Gastroesophageal sphincter (tissue), 4 donors: ENCODE measurements around the gene RAET1L. TPM values are rescaled to one million over a fixed set of nuclear protein-coding genes. Genes with fewer than 3 reads are reported as not detected.
"Not testable (repeated sequence)": the region's sequence is repeated elsewhere in the genome, so short reads cannot be mapped to it uniquely, and the experiment has no call there.

Experiments
- ATAC-seq: fragments of 150-250 bp; one replicate; pipeline ENCODE4 v1.9.1; 2016; ENCODE audit warnings: mild to moderate bottlenecking, moderate library complexity
- H3K27ac ChIP-seq, 4 donors: fragments of 200-600 bp; sonication (generic) in 3 of 4; 1 replicate in 3 of 4; 2 replicates in 1 of 4; pipeline ENCODE4 v1.5.1; 2016 to 2019
- H3K27me3 ChIP-seq: fragments of 200-600 bp; sonication (generic); one replicate; pipeline ENCODE4 v1.5.1; 2019
- H3K36me3 ChIP-seq, 2 donors: fragments of 200-600 bp; sonication (generic); one replicate each; pipeline ENCODE4 v1.5.1; 2019; ENCODE audit warnings: control low read depth in 1 of 2
- H3K4me1 ChIP-seq, 3 donors: fragments of 200-600 bp; sonication (generic); 1 replicate in 2 of 3; 2 replicates in 1 of 3; pipeline ENCODE4 v1.5.1; 2016 to 2019; ENCODE audit warnings: control low read depth in 2 of 3
- H3K4me3 ChIP-seq, 2 donors: fragments of 200-600 bp; sonication (generic); one replicate each; pipeline ENCODE4 v1.5.1; 2019; ENCODE audit warnings: mild to moderate bottlenecking in 1 of 2, moderate library complexity in 1 of 2
- H3K9me3 ChIP-seq, 3 donors: fragments of 200-600 bp; sonication (generic); one replicate each; pipeline ENCODE4 v1.5.1; 2017 to 2019; ENCODE audit warnings: control low read depth in 2 of 3
- EP300 ChIP-seq: sonication (generic); formaldehyde crosslinking; IDR thresholded peaks from one replicate; pipeline ENCODE4 v1.6.1; 2017; ENCODE audit warnings: antibody characterized with exemption, mild to moderate bottlenecking
- POLR2A ChIP-seq, 2 donors: fragments of 450-650 bp; IDR thresholded peaks; one replicate each; pipeline ENCODE4 v1.6.1; 2017; ENCODE audit warnings: antibody characterized with exemption in 2 of 2, mild to moderate bottlenecking in 2 of 2, moderate library complexity in 1 of 2
- POLR2AphosphoS5 ChIP-seq: sonication (generic); formaldehyde crosslinking; IDR thresholded peaks from one replicate; pipeline ENCODE4 v1.6.1; 2017; ENCODE audit warnings: antibody characterized with exemption
- WGBS, 2 donors: methylation state at CpG; one replicate each; pipeline ENCODE4 v1.1.5; 2018; ENCODE audit warnings: low coverage in 1 of 2; 5-methylcytosine and 5-hydroxymethylcytosine counted together
- total RNA-seq, 4 donors: library from RNA; depleted of rRNA; stranded (reverse); fragments of >200 nt; gene quantifications; one replicate each; pipeline ENCODE4 v1.1.0, GENCODE V29; 2016
- TF ChIP-seq, protein P1 (sequence below), 4 experiments: fragments of 200-600 bp in 2 of 4; fragments of 450-650 bp in 2 of 4; sonication (generic) in 1 of 4; IDR thresholded peaks; one replicate each; pipeline ENCODE4 v1.5.1; 2017 to 2019; ENCODE audit warnings: antibody characterized with exemption in 4 of 4, mild to moderate bottlenecking in 2 of 4, moderate library complexity in 2 of 4

The RAET1L gene
- total RNA-seq, 4 donors from 2014 or later: 0.23 to 0.62 TPM; not detected in 2

DNA sequence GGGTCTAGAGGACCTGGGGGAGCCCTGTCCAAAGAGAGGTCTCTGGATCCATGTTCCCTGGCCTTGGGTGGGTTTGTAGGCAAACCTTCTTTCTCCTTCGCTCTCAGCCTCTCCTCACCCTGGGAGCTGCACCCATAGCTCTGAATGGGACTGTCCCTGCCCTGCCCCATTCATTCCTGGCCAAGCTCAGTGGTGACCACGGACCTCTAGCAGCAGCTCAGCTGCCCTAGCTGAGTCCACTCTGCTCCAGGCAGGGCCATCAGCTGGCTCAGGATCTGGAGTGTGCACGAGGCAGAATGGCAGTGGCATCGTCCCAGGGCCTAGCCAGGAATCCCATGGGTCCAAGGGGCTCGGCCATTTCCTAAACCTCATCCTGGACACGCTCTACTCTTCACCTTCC, 38.3 kb upstream of the RAET1L start:
- H3K4me1 ChIP-seq: peaks cover 0 to 8% (median 6%) of the 10 kb centered on the region in 3 donors
- H3K9me3 ChIP-seq: no peaks in the 10 kb centered on the region
- H3K4me3 ChIP-seq: no peak overlapping the region
- no peak for ATAC-seq
- WGBS, 2 donors: 90% methylated on average over 5 of the region's 6 CpGs; no CpG with 5 or more reads in 1 of the 2 donors
- H3K27me3 ChIP-seq: peaks cover 19% of the 10 kb centered on the region
- TF ChIP-seq POLR2A (IDR thresholded peaks at IDR 0.05): no peak
- TF ChIP-seq EP300: no peak
- TF ChIP-seq, protein P1, sequence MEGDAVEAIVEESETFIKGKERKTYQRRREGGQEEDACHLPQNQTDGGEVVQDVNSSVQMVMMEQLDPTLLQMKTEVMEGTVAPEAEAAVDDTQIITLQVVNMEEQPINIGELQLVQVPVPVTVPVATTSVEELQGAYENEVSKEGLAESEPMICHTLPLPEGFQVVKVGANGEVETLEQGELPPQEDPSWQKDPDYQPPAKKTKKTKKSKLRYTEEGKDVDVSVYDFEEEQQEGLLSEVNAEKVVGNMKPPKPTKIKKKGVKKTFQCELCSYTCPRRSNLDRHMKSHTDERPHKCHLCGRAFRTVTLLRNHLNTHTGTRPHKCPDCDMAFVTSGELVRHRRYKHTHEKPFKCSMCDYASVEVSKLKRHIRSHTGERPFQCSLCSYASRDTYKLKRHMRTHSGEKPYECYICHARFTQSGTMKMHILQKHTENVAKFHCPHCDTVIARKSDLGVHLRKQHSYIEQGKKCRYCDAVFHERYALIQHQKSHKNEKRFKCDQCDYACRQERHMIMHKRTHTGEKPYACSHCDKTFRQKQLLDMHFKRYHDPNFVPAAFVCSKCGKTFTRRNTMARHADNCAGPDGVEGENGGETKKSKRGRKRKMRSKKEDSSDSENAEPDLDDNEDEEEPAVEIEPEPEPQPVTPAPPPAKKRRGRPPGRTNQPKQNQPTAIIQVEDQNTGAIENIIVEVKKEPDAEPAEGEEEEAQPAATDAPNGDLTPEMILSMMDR (IDR thresholded peaks at IDR 0.05): no peak
- TF ChIP-seq POLR2AphosphoS5: no peak
- no peak overlapping the region for H3K27ac ChIP-seq
- no peaks in the 10 kb centered on the region for H3K36me3 ChIP-seq

- H3K4me1 ChIP-seq, H3K9me3 ChIP-seq, H3K36me3 ChIP-seq, H3K27ac ChIP-seq, ATAC-seq, H3K4me3 ChIP-seq: not testable (repeated sequence)
- 66 to 83% methylated on average over 1 to 5 of the region's 7 CpGs for WGBS, 2 donors
- peaks cover 31% of the 10 kb centered on the region for H3K27me3 ChIP-seq
These were observed 34.6 kb upstream of the RAET1L start for GRCh38 chr6:150059973-150060372.

DNA sequence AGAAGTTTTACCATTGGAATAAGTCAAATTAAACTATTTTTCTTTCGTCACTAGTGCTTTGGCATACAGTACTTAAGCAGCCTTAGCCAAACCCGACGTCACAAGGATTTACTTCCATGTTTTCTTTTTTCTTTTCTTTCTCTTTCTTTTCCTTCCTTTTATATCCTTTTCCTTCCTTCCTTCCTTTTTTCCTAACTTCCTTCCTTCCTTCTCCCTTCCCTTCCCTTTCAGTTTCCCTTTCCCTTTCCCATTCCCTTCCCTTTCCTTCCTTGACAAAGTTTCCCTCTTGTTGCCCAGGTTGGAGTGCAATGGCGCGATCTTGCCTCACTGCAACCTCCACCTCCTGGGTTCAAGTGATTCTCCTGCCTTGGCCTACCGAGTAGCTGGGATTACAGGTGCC, 33.7 kb upstream of the RAET1L start:
- Histone ChIP-seq H3K4me3 (no peak overlapping the region), H3K27ac (no peak overlapping the region), H3K9me3 (no peaks in the 10 kb centered on the region), H3K4me1 (no peaks in the 10 kb centered on the region), H3K36me3 (no peaks in the 10 kb centered on the region), H3K27me3 (peaks cover 41% of the 10 kb centered on the region)
- TF ChIP-seq, protein P1 (IDR thresholded peaks at IDR 0.05): no peak
- TF ChIP-seq POLR2A (IDR thresholded peaks at IDR 0.05) (no peak), POLR2AphosphoS5 (no peak), EP300 (no peak)
- WGBS, 2 donors: 88 to 91% methylated on average over 3 to 6 of the region's 6 CpGs
- ATAC-seq: no peak

- TF ChIP-seq POLR2A (IDR thresholded peaks at IDR 0.05): no peak
- TF ChIP-seq POLR2AphosphoS5: no peak
- no peak for TF ChIP-seq EP300
- TF ChIP-seq, protein P1 (IDR thresholded peaks at IDR 0.05): no peak
- H3K36me3 ChIP-seq: no peaks in the 10 kb centered on the region
- H3K27me3 ChIP-seq: peaks cover 48% of the 10 kb centered on the region
- no peaks in the 10 kb centered on the region for H3K4me1 ChIP-seq
- no peaks in the 10 kb centered on the region for H3K9me3 ChIP-seq
- no peak overlapping the region for H3K4me3 ChIP-seq
- no peak overlapping the region for H3K27ac ChIP-seq
- ATAC-seq: no peak
- WGBS, 2 donors: 80 to 83% methylated on average over 4 to 14 of the region's 14 CpGs
These were observed 33.0 kb upstream of the RAET1L start for GRCh38 chr6:150058231-150058792.

- ATAC-seq: no peak
- H3K4me1 ChIP-seq: no peaks in the 10 kb centered on the region
- H3K27me3 ChIP-seq: peaks cover 55% of the 10 kb centered on the region
- no peaks in the 10 kb centered on the region for H3K9me3 ChIP-seq
- no peak for TF ChIP-seq POLR2A (IDR thresholded peaks at IDR 0.05)
- TF ChIP-seq, protein P1 (IDR thresholded peaks at IDR 0.05): no peak
- 82% methylated on average over 9 of the region's 29 CpGs; no CpG with 5 or more reads in 1 of the 2 donors for WGBS, 2 donors
- no peak overlapping the region for H3K4me3 ChIP-seq
- no peak overlapping the region for H3K27ac ChIP-seq
- H3K36me3 ChIP-seq: no peaks in the 10 kb centered on the region
These were observed 32.2 kb upstream of the RAET1L start for GRCh38 chr6:150057501-150057951.
